Thyroid gland (tissue), 4 donors: ENCODE results near the gene CAMK1. TPM values are rescaled to one million over a fixed set of nuclear protein-coding genes. Genes with fewer than 3 reads are reported as not detected.

Source experiments
- DNase-seq, 2 donors: peaks; one replicate each; pipeline ENCODE4 v3.0.0-alpha.2; 2019
- H3K27ac ChIP-seq, 3 donors: fragments of 200-600 bp; sonication (generic); 1 replicate in 2 of 3; 2 replicates in 1 of 3; pipeline ENCODE4 v1.5.1; 2016 to 2019; ENCODE audit warnings: mild to moderate bottlenecking in 1 of 3, moderate library complexity in 1 of 3
- H3K27me3 ChIP-seq: fragments of 200-600 bp; sonication (generic); one replicate; pipeline ENCODE4 v1.5.1; 2019
- H3K36me3 ChIP-seq, 2 donors: fragments of 200-600 bp; sonication (generic); one replicate each; pipeline ENCODE4 v1.5.1; 2016 to 2019
- H3K4me1 ChIP-seq, 2 donors: fragments of 200-600 bp; sonication (generic); one replicate each; pipeline ENCODE4 v1.5.1; 2017 to 2019
- H3K4me3 ChIP-seq, 3 donors: fragments of 200-600 bp; sonication (generic); replicated peaks in 1 of 3; 1 replicate in 2 of 3; 2 replicates in 1 of 3; pipeline ENCODE4 v1.5.1; 2016; ENCODE audit warnings: mild to moderate bottlenecking in 1 of 3
- H3K9me3 ChIP-seq: fragments of 200-600 bp; sonication (generic); one replicate; pipeline ENCODE4 v1.5.1; 2017
- CTCF ChIP-seq, 6 experiments: fragments of 200-600 bp in 3 of 6; fragments of 450-650 bp in 3 of 6; sonication (generic) in 3 of 6; IDR thresholded peaks; one replicate each; pipeline ENCODE4 v1.5.1; 2016 to 2019; ENCODE audit warnings: antibody characterized with exemption in 6 of 6, mild to moderate bottlenecking in 2 of 6, inconsistent platforms in 1 of 6, moderate library complexity in 1 of 6
- POLR2A ChIP-seq, 2 donors: fragments of 450-650 bp; IDR thresholded peaks; one replicate each; pipeline ENCODE4 v1.6.1; 2017; ENCODE audit warnings: antibody characterized with exemption in 2 of 2, mild to moderate bottlenecking in 2 of 2, moderate library complexity in 1 of 2
- WGBS, 2 donors: methylation state at CpG; one replicate each; pipeline ENCODE4 v1.1.5; 2017; 5-methylcytosine and 5-hydroxymethylcytosine counted together
- intact Hi-C: fragments of 100-400 bp; cut with DNase I; formaldehyde crosslinking; loops from one replicate; pipeline ENCODE4 v1.15.1; 2023
- total RNA-seq, 4 donors: library from RNA; depleted of rRNA; stranded (reverse); fragments of >200 nt; gene quantifications; one replicate each; pipeline ENCODE4 v1.2.3, GENCODE V29; 2016

The CAMK1 gene
- total RNA-seq, 4 donors from 2014 or later: 32.1 to 44.8 (median 35.9) TPM

DNA sequence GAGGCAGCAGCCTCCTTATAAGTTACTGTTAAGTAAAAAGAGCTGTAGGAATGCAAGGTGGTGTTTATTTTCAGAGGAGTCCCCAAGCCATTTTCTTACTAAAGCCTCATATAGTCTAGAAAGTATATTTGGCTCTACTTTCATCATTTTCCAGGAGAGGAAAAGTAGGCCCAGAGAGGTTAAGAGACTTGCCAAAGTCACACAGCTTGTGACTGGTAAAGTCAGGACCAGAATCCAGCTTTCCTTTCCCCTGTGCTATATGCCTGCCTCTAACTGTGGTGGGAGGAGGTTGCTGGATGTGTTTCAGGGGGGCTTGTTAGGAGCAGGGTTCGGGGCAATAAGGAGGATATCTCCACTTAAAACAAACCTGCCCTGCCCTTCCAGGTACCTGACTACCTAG is 27.2 kb downstream of the CAMK1 start:
- no peaks in the 10 kb centered on the region for H3K4me1 ChIP-seq
- no peak for DNase-seq
- no peak overlapping the region for H3K4me3 ChIP-seq
- peaks cover 96% of the 10 kb centered on the region in 2 donors for H3K36me3 ChIP-seq
- H3K27ac ChIP-seq: no peak overlapping the region
- no peaks in the 10 kb centered on the region for H3K9me3 ChIP-seq
- H3K27me3 ChIP-seq: no peaks in the 10 kb centered on the region
- intact Hi-C loops: no loop called here
- WGBS, 2 donors: 94 to 100% methylated on average over 1 of the region's 1 CpG
- TF ChIP-seq CTCF (IDR thresholded peaks at IDR 0.05): no peak
- no peak for TF ChIP-seq POLR2A (IDR thresholded peaks at IDR 0.05)

- Histone ChIP-seq H3K27ac (no peak overlapping the region), H3K27me3 (no peaks in the 10 kb centered on the region), H3K4me3 (no peak overlapping the region), H3K9me3 (no peaks in the 10 kb centered on the region), H3K36me3 (peaks cover 78 to 86% of the 10 kb centered on the region in 2 donors), H3K4me1 (no peaks in the 10 kb centered on the region)
- no peak for TF ChIP-seq CTCF (IDR thresholded peaks at IDR 0.05)
- TF ChIP-seq POLR2A (IDR thresholded peaks at IDR 0.05): no peak
- DNase-seq: no peak
- intact Hi-C loops: loop anchor here (10.0 kb wide), 1 partner anchor 234 kb away; no protein-coding TSS in a partner anchor
- WGBS, 2 donors: 90 to 91% methylated on average over 11 to 14 of the region's 15 CpGs
Observed at GRCh38 chr3:9739181-9739580, 30.6 kb downstream of the CAMK1 start.

- intact Hi-C loops: loop anchor here (10.0 kb wide), 1 partner anchor 232 kb away; no protein-coding TSS in a partner anchor
- H3K36me3 ChIP-seq: peaks cover 56 to 64% of the 10 kb centered on the region in 2 donors
- 88 to 89% methylated on average over 2 of the region's 2 CpGs for WGBS, 2 donors
Observed at GRCh38 chr3:9736831-9737230, 32.9 kb downstream of the CAMK1 start.

DNA sequence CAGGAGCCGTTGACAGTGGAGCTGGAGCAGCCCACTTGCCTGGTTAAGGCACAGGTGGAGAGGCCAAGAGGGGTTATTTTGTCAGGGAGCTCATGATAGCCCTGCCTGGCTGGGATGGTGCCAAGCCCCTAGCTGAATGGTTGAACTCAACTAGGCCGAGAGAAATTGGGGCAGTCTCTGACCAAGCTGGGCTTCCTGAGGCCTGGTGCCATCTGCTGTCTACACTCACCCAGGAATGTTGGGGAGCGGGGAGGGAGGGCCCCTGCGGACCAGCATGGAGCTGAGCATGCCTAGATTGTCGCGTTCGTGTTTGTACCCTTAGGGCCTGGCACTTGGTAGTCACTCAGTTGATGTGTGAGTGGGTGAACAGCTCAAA is 37.0 kb downstream of the CAMK1 start:
- intact Hi-C loops: loop anchor here (2.0 to 10.0 kb wide), 2 partner anchors 16 to 228 kb away; partner anchors contain the start of gene OGG1
- no peak for TF ChIP-seq POLR2A (IDR thresholded peaks at IDR 0.05)
- no peak for TF ChIP-seq CTCF (IDR thresholded peaks at IDR 0.05)
- peak overlapping the region in 2 of 3 donors; percentile 92 to 100 for H3K27ac ChIP-seq

More at GRCh38 chr3:9736831-9737230, 32.9 kb downstream of the CAMK1 start:
- Histone ChIP-seq H3K4me1 (peaks cover 14 to 16% of the 10 kb centered on the region in 2 donors), H3K27me3 (no peaks in the 10 kb centered on the region), H3K27ac (no peak overlapping the region), H3K4me3 (no peak overlapping the region), H3K9me3 (no peaks in the 10 kb centered on the region)
- TF ChIP-seq POLR2A (IDR thresholded peaks at IDR 0.05): no peak
- TF ChIP-seq CTCF (IDR thresholded peaks at IDR 0.05): no peak
- DNase-seq: no peak

DNA sequence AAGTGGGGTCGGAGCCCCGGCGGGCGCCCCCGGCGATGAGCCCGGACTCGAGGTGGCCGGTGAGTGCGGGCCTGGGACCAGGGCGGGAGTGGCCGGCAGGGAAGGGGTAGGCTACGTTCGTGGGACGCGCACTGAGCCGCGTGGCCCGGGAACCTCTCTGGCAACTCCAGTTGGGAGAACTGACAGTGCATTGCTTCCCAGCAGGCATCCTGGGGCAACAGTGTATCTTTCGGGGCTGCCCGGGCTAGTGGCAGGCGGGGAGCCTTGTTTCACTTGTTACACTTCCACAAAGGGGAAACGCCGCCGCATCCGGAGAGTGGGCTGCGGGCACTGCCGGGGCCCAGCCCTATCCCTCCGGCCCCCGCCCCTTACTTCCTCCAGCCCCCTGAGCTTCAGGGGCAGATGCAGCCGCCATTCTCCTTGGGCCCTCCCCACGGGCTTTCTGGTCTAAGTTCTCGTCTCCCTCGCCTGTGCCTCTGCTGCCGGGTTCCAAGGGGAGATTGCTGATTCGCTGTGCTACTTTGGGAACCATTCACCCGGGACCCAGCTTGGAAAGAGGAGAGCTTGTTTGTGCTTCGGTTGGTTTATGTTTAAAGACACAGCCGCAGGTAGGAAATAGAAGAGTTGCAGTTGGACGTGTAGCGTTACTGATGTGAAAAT is 37.5 kb downstream of the CAMK1 start:
- H3K4me1 ChIP-seq: peaks cover 19 to 20% of the 10 kb centered on the region in 2 donors
- intact Hi-C loops: loop anchor here (2.0 to 10.0 kb wide), 2 partner anchors 17 to 227 kb away; partner anchors contain the start of gene OGG1
- H3K36me3 ChIP-seq: peaks cover 13 to 20% of the 10 kb centered on the region in 2 donors
- TF ChIP-seq POLR2A (IDR thresholded peaks at IDR 0.05) (no peak), CTCF (IDR thresholded peaks at IDR 0.05) (no peak)
- H3K9me3 ChIP-seq: no peaks in the 10 kb centered on the region
- DNase-seq: peak; percentile 58 to 61
- H3K27me3 ChIP-seq: no peaks in the 10 kb centered on the region
- peak overlapping the region; percentile 29 to 99 (median 91) for H3K4me3 ChIP-seq
- 1 to 5% methylated on average over 11 to 19 of the region's 41 CpGs for WGBS, 2 donors
- H3K27ac ChIP-seq: peak overlapping the region; percentile 92 to 100 (median 99)

More for the DNA sequence above, 37.0 kb downstream of the CAMK1 start:
- DNase-seq: peak; percentile 21 to 41
- peaks cover 19 to 20% of the 10 kb centered on the region in 2 donors for H3K4me1 ChIP-seq
- peaks cover 18 to 25% of the 10 kb centered on the region in 2 donors for H3K36me3 ChIP-seq
- WGBS, 2 donors: 14 to 30% methylated on average over 4 to 6 of the region's 7 CpGs
- H3K9me3 ChIP-seq: no peaks in the 10 kb centered on the region
- peak overlapping the region in 2 of 3 donors; percentile 91 to 99 for H3K4me3 ChIP-seq
- no peaks in the 10 kb centered on the region for H3K27me3 ChIP-seq
